Upper lobe of left lung (tissue), 6 donors: Measurements from ENCODE around the gene SUPT3H. TPM values are rescaled to one million over a fixed set of nuclear protein-coding genes. Genes with fewer than 3 reads are reported as not detected.
"Not testable (repeated sequence)": the region's sequence is repeated elsewhere in the genome, so short reads cannot be mapped to it uniquely, and the experiment has no call there.

Experiments
- ATAC-seq, 2 donors: fragments of 200-7000 bp; cut with Tn5 transposase; one replicate each; pipeline ENCODE4 v1.9.1; 2022; ENCODE audit warnings: mild to moderate bottlenecking in 2 of 2, moderate library complexity in 2 of 2; ENCODE audit not compliant: low FRiP score in 2 of 2
- DNase-seq, 2 donors: peaks; one replicate each; pipeline ENCODE4 v3.0.0-alpha.2; 2019 to 2020
- H3K27ac ChIP-seq, 4 donors: fragments of 200-600 bp; sonication (generic); one replicate each; pipeline ENCODE4 v1.5.1; 2016 to 2019
- H3K27me3 ChIP-seq, 4 donors: fragments of 200-600 bp; sonication (generic); one replicate each; pipeline ENCODE4 v1.5.1; 2017 to 2019
- H3K36me3 ChIP-seq, 4 donors: fragments of 200-600 bp; sonication (generic); one replicate each; pipeline ENCODE4 v1.5.1; 2016 to 2019
- H3K4me1 ChIP-seq, 4 donors: fragments of 200-600 bp; sonication (generic); one replicate each; pipeline ENCODE4 v1.5.1; 2018 to 2019
- H3K4me3 ChIP-seq, 4 donors: fragments of 200-600 bp; sonication (generic); one replicate each; pipeline ENCODE4 v1.5.1; 2017 to 2019; ENCODE audit warnings: mild to moderate bottlenecking in 2 of 4, moderate library complexity in 1 of 4
- H3K9me3 ChIP-seq, 4 donors: fragments of 200-600 bp; sonication (generic); one replicate each; pipeline ENCODE4 v1.5.1; 2018 to 2019
- EP300 ChIP-seq, 4 donors: sonication (generic); formaldehyde crosslinking; IDR thresholded peaks; one replicate each; pipeline ENCODE4 v1.5.1; 2017; ENCODE audit warnings: antibody characterized with exemption in 4 of 4, control low read depth in 2 of 4
- POLR2A ChIP-seq, 4 donors: fragments of 450-650 bp; IDR thresholded peaks; one replicate each; pipeline ENCODE4 v1.5.1; 2016 to 2017; ENCODE audit warnings: antibody characterized with exemption in 4 of 4, mild to moderate bottlenecking in 2 of 4
- POLR2AphosphoS5 ChIP-seq, 2 donors: sonication (generic); formaldehyde crosslinking; IDR thresholded peaks; one replicate each; pipeline ENCODE4 v1.5.1; 2017; ENCODE audit warnings: antibody characterized with exemption in 2 of 2
- WGBS, 2 donors: methylation state at CpG; one replicate each; pipeline ENCODE4 v1.1.5; 2017 to 2018; 5-methylcytosine and 5-hydroxymethylcytosine counted together
- total RNA-seq, 6 donors: library from RNA; depleted of rRNA in 4 of 6; stranded (reverse); fragments of >200 nt in 4 of 6; gene quantifications; one replicate each; pipeline versions ENCODE4 v1.1.0 to v1.2.1, GENCODE V29; 2016 to 2021
- TF ChIP-seq, protein P1 (sequence below), 6 experiments: fragments of 450-650 bp in 4 of 6; fragments of 200-600 bp in 2 of 6; sonication (generic) in 2 of 6; IDR thresholded peaks; one replicate each; pipeline ENCODE4 v1.5.1; 2016 to 2019; ENCODE audit warnings: antibody characterized with exemption in 6 of 6
- donor health status: DM: no; HTN: no; CAD: no; lungs with moderate emphysema.
- donor health status: DM: no; HTN: yes; CAD: no; lungs with severe emphysema.

SUPT3H gene
- total RNA-seq, 6 donors from 2014 or later = 6.4 to 45.1 (median 8.9) TPM

DNA sequence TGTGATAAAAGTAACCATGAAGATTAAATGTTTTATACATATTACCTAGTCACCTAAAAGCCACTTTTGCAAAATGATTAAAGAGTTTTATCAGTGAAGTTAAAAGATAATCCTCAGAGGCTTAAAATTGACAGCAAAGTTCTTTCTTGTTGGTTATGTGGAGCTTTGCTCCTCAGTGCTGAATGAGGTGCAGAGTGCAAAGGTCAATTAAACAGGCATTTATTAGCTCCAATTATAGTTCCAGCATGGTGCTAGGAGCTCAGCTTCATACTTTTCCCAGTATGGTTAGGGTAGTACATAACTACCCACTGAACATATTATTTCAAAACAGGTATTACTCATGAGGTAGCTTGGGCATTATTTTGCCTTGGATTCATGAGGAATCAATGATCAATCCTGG is 463.6 kb downstream of the SUPT3H start:
- H3K9me3 ChIP-seq = no peaks in the 10 kb centered on the region
- no peaks in the 10 kb centered on the region for H3K36me3 ChIP-seq
- H3K4me1 ChIP-seq = no peaks in the 10 kb centered on the region
- no peaks in the 10 kb centered on the region for H3K27me3 ChIP-seq
- no peak overlapping the region for H3K27ac ChIP-seq
- H3K4me3 ChIP-seq = no peak overlapping the region
- DNase-seq (no peak), ATAC-seq (no peak)
- no peak for TF ChIP-seq EP300 (IDR thresholded peaks at IDR 0.05)
- no peak for TF ChIP-seq POLR2AphosphoS5 (IDR thresholded peaks at IDR 0.05)
- TF ChIP-seq, protein P1, sequence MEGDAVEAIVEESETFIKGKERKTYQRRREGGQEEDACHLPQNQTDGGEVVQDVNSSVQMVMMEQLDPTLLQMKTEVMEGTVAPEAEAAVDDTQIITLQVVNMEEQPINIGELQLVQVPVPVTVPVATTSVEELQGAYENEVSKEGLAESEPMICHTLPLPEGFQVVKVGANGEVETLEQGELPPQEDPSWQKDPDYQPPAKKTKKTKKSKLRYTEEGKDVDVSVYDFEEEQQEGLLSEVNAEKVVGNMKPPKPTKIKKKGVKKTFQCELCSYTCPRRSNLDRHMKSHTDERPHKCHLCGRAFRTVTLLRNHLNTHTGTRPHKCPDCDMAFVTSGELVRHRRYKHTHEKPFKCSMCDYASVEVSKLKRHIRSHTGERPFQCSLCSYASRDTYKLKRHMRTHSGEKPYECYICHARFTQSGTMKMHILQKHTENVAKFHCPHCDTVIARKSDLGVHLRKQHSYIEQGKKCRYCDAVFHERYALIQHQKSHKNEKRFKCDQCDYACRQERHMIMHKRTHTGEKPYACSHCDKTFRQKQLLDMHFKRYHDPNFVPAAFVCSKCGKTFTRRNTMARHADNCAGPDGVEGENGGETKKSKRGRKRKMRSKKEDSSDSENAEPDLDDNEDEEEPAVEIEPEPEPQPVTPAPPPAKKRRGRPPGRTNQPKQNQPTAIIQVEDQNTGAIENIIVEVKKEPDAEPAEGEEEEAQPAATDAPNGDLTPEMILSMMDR (IDR thresholded peaks at IDR 0.05) = no peak
- TF ChIP-seq POLR2A (IDR thresholded peaks at IDR 0.05) = no peak

DNA sequence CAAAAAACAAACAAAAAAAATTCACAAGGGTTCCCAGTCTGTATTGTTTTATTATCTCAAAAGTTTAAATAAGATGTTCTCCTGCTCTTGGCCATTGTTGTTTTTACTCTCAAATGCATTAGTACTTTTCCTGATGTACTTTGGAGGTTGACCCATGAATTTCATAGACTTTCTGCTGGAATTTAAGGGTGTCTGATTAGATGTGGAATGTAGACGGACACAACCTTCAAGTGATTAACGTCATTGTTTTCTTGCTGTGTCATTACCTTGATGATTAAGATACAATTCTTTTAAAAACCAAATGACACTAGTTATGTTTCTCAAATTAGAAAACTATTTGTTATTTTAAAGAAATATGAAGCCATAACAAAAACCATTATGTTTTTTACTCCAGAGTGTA is 471.0 kb downstream of the SUPT3H start:
- no peaks in the 10 kb centered on the region for H3K27me3 ChIP-seq
- DNase-seq (no peak), ATAC-seq (no peak)
- H3K4me1 ChIP-seq = no peaks in the 10 kb centered on the region
- H3K9me3 ChIP-seq = no peaks in the 10 kb centered on the region
- no peaks in the 10 kb centered on the region for H3K36me3 ChIP-seq
- no peak overlapping the region for H3K27ac ChIP-seq
- WGBS, 2 donors = 87 to 90% methylated on average over 2 of the region's 2 CpGs
- no peak overlapping the region for H3K4me3 ChIP-seq
- TF ChIP-seq EP300 (IDR thresholded peaks at IDR 0.05) (no peak), POLR2AphosphoS5 (IDR thresholded peaks at IDR 0.05) (no peak), POLR2A (IDR thresholded peaks at IDR 0.05) (no peak)
- TF ChIP-seq, protein P1 (IDR thresholded peaks at IDR 0.05) = no peak

DNA sequence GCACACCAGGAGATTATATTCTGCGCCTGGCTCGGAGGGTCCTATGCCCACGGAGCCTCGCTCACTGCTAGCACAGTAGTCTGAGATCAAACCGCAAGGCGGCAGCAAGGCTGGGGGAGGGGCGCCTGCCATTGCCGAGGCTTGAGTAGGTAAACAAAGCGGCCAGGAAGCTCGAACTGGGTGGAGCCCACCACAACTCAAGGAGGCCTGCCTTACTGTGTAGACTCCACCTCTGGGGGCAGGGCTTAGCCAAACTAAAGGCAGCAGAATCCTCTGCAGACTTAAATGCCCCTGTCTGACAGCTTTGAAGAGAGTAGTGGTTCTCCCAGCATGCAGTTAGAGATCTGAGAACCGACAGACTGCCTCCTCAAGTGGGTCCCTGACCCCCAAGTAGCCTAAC is 477.4 kb downstream of the SUPT3H start:
- not testable (repeated sequence) for H3K27me3 ChIP-seq, H3K4me3 ChIP-seq, H3K9me3 ChIP-seq, H3K27ac ChIP-seq, H3K4me1 ChIP-seq, ATAC-seq, H3K36me3 ChIP-seq
- 85 to 88% methylated on average over 5 to 9 of the region's 11 CpGs for whole genome bisulfite sequencing, 2 donors
- DNase-seq = peak in 1 of 2 donors; percentile 38

DNA sequence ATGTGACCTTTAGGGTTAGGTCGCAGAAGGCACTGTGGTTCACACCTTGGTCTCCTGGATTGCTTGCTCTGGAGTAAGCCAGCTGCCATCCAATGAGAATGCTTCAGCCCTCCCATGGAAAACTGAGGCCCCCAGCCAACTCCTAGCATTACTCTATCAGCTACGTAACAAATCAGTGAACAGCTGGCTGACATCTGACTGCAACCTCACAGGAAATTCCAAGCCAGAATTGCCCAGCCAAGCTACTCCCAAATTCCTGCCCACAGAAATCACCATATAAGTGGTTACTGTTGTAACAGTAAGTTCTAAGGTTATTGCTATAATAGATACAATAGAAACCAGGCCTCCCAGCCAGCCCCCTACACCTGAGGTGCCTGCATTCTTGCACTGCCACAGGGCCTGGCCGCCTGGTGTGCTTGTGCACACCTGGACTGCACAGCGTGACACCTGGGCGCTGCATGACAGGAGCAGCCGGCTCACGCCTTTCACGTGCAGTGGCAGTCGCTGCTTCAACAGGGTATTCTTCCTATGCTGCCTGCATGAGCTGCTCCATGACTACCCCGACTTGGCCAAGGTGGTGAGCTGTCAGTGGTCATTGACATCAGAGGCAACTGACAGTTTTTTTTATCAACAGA is 479.3 kb downstream of the SUPT3H start:
- 89 to 95% methylated on average over 3 to 10 of the region's 10 CpGs for WGBS, 2 donors
- Histone ChIP-seq H3K27me3 (no peaks in the 10 kb centered on the region), H3K36me3 (no peaks in the 10 kb centered on the region), H3K4me3 (no peak overlapping the region), H3K4me1 (no peaks in the 10 kb centered on the region), H3K9me3 (no peaks in the 10 kb centered on the region), H3K27ac (no peak overlapping the region)
- ATAC-seq = no peak
- peak in 1 of 2 donors; percentile 42 for DNase-seq
- TF ChIP-seq POLR2A (IDR thresholded peaks at IDR 0.05) = no peak
- TF ChIP-seq, protein P1 (IDR thresholded peaks at IDR 0.05) = no peak
- no peak for TF ChIP-seq EP300 (IDR thresholded peaks at IDR 0.05)
- no peak for TF ChIP-seq POLR2AphosphoS5 (IDR thresholded peaks at IDR 0.05)

DNA sequence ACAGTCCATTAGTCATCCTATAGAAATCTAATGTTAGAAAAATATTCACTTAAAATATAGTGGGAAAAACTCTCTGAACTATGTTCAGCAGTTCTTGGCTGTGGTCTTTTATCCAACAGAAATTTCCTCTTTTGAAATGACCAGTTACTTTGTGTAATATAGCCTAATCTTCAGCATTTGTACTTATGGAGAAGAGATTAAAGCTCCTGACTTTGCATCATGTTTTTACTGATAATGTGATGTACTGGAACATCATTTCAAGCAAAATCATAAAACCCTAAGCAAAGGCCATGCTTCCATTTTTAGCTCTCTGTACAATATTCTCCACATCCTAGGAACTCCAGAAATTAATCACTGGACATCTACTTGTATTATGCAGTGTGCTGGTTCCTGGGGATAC is 480.4 kb downstream of the SUPT3H start:
- H3K4me3 ChIP-seq = no peak overlapping the region
- no peak for ATAC-seq
- H3K36me3 ChIP-seq = no peaks in the 10 kb centered on the region
- no peak overlapping the region for H3K27ac ChIP-seq
- TF ChIP-seq POLR2AphosphoS5 (IDR thresholded peaks at IDR 0.05) (no peak), EP300 (IDR thresholded peaks at IDR 0.05) (no peak), POLR2A (IDR thresholded peaks at IDR 0.05) (no peak)
- TF ChIP-seq, protein P1 (IDR thresholded peaks at IDR 0.05) = no peak
- H3K9me3 ChIP-seq = no peaks in the 10 kb centered on the region
- no peaks in the 10 kb centered on the region for H3K4me1 ChIP-seq
- no peaks in the 10 kb centered on the region for H3K27me3 ChIP-seq
- DNase-seq = no peak
